ENCODE measurements around the gene KCNIP1.

DNA sequence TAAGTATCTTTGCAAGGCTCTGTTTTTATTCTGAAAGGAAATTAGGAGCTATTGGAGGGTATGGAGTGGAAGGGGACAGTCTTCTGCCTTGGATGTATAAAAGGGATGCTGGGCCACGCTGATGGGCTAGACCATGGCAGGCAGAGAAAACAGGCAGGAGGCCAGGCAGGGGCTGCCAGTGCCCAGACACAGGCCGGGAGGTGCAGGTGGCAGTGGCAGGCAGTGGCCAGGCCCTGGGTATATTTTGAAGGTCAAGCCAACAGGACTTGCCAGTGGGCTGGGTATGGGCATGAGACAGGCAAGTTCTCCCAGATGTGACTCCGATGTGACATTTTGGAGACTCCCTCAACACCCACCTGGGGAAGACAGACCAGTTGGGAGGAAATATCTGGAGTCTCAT lies 131.9 kb downstream of the KCNIP1 start:
- TF ChIP-seq, protein P1, sequence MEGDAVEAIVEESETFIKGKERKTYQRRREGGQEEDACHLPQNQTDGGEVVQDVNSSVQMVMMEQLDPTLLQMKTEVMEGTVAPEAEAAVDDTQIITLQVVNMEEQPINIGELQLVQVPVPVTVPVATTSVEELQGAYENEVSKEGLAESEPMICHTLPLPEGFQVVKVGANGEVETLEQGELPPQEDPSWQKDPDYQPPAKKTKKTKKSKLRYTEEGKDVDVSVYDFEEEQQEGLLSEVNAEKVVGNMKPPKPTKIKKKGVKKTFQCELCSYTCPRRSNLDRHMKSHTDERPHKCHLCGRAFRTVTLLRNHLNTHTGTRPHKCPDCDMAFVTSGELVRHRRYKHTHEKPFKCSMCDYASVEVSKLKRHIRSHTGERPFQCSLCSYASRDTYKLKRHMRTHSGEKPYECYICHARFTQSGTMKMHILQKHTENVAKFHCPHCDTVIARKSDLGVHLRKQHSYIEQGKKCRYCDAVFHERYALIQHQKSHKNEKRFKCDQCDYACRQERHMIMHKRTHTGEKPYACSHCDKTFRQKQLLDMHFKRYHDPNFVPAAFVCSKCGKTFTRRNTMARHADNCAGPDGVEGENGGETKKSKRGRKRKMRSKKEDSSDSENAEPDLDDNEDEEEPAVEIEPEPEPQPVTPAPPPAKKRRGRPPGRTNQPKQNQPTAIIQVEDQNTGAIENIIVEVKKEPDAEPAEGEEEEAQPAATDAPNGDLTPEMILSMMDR (IDR thresholded peaks at IDR 0.05) = no peak
- no peak for TF ChIP-seq POLR2A (IDR thresholded peaks at IDR 0.05)

All from body of pancreas (tissue), 4 donors.